Stimulated activated naive B cell treated with anti-CD40 and anti-IgM and Interleukin-4, amounts not matched to agents 10 μg/mL and 1 μg/mL and 100 μg/mL, for 72 hours (primary cell): ENCODE data around the gene ADARB1.

Source experiments
- ATAC-seq, 2 donors: fragments of 150-1000 bp; cut with Tn5 transposase; replicated peaks; 2 replicates each; pipeline ENCODE4 v1.10.0; 2021; ENCODE audit warnings: moderate library complexity in 1 of 2
- DNase-seq: peaks from one replicate; pipeline ENCODE4 v3.0.0; 2021
- H3K27ac Mint-ChIP-seq: one replicate; pipeline ENCODE4 v1.8.0; 2022; ENCODE audit warnings: mild to moderate bottlenecking, mixed read lengths
- H3K27me3 Mint-ChIP-seq, 2 donors: one replicate each; pipeline ENCODE4 v1.8.0; 2022; ENCODE audit warnings: mixed read lengths in 2 of 2
- H3K36me3 Mint-ChIP-seq, 2 donors: one replicate each; pipeline ENCODE4 v1.8.0; 2022; ENCODE audit warnings: mixed read lengths in 2 of 2, mild to moderate bottlenecking in 1 of 2
- H3K4me1 Mint-ChIP-seq, 2 donors: one replicate each; pipeline ENCODE4 v1.8.0; 2022; ENCODE audit warnings: mixed read lengths in 2 of 2, mild to moderate bottlenecking in 1 of 2
- H3K4me3 Mint-ChIP-seq, 2 donors: one replicate each; pipeline ENCODE4 v1.8.0; 2022; ENCODE audit warnings: mild to moderate bottlenecking in 2 of 2, mixed read lengths in 2 of 2, moderate library complexity in 1 of 2
- H3K9me3 Mint-ChIP-seq, 2 donors: one replicate each; pipeline ENCODE4 v1.8.0; 2022; ENCODE audit warnings: mixed read lengths in 2 of 2, mild to moderate bottlenecking in 1 of 2

Gene ADARB1

DNA sequence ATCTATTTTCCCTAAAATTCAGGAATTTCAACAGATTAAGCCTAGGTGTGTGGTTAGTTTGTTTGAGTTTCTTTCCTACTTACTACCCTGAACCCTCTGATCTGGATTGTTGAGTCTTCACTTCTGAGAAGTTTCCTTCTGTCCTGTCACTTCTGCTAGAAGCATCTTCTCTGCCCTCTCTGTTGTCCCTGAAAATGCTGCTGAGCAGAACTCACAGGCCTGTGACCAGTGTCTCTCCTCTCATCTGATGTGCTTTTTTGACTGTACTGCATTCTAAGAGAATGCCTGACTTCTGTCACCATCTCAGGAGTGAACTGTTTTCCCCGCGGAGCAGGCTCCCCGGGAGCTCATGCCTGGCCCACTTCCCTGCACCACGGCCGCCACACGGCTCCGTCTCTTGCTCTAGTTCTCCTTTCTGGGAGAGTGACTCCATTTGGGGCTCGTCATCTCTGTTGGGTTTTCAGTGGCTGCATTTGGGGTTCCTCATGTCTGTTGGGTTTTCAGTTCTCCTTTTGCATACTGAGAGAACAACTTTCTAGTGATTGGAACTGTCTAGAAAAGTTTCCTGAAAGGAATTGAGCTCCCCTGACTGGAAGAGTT, 135.4 kb downstream of the ADARB1 start:
- H3K4me3 Mint-ChIP-seq = peak overlapping the region; percentile 52 to 56
- H3K36me3 Mint-ChIP-seq = peaks cover 47 to 70% of the 10 kb centered on the region in 2 donors
- no peaks in the 10 kb centered on the region for H3K27me3 Mint-ChIP-seq
- peaks cover 24 to 42% of the 10 kb centered on the region in 2 donors for H3K4me1 Mint-ChIP-seq
- H3K27ac Mint-ChIP-seq = peak overlapping the region; percentile 62
- no peaks in the 10 kb centered on the region for H3K9me3 Mint-ChIP-seq
- ATAC-seq (peak; percentile 92 to 96), DNase-seq (peak; percentile 28)

DNA sequence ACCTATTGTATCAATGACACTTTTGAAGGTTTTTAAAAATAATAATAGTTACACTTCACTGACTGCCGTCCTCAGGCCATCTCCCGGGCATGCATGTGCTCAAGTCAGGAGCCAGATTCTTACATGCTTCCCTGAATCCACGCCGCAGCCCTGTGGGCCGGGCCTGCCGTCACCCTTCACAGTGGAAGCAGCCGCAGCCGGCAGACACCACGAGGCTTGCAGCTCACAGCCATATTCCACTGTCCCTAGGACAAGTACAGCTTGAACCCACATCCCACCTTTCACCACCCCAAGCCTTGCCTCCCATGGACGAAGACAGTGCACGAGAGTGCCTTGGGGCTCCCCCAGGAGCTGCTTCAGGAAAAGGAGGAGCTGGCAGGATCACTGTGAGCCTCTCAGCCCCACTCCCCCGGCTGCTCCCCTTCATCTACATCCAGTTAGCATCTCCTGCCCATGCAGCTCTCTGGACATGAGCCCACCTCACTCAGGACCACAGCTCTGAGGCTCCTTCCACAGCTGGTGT, 136.1 kb downstream of the ADARB1 start:
- peaks cover 24 to 42% of the 10 kb centered on the region in 2 donors for H3K4me1 Mint-ChIP-seq
- H3K4me3 Mint-ChIP-seq = no peak overlapping the region
- no peaks in the 10 kb centered on the region for H3K27me3 Mint-ChIP-seq
- DNase-seq (no peak), ATAC-seq (no peak)
- no peak overlapping the region for H3K27ac Mint-ChIP-seq
- no peaks in the 10 kb centered on the region for H3K9me3 Mint-ChIP-seq
- H3K36me3 Mint-ChIP-seq = peaks cover 48 to 70% of the 10 kb centered on the region in 2 donors

DNA sequence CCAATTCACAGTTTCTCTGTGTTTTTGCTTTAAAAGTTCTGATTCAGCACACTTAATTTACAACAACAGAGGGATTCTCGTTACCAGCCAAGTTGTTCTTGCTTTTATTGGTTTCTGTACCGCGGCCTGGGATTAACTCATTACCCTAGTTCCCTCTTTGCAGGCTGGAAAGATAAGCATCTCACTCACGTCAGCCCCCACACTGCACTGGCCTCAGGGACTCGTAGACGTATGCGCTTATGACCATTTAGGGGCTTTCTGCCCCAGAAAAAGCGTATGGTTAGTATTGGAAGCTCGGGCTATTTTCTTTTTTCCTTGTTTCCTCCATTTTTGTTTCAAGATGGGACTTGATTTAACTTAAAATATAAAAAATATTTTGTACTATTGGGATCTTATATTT, 137.3 kb downstream of the ADARB1 start:
- no peak for DNase-seq
- peaks cover 0 to 1% of the 10 kb centered on the region in 2 donors for H3K9me3 Mint-ChIP-seq
- no peak overlapping the region for H3K4me3 Mint-ChIP-seq
- no peak for ATAC-seq
- H3K27ac Mint-ChIP-seq = no peak overlapping the region
- no peaks in the 10 kb centered on the region for H3K27me3 Mint-ChIP-seq
- H3K36me3 Mint-ChIP-seq = peaks cover 52 to 76% of the 10 kb centered on the region in 2 donors
- peaks cover 24 to 42% of the 10 kb centered on the region in 2 donors for H3K4me1 Mint-ChIP-seq

DNA sequence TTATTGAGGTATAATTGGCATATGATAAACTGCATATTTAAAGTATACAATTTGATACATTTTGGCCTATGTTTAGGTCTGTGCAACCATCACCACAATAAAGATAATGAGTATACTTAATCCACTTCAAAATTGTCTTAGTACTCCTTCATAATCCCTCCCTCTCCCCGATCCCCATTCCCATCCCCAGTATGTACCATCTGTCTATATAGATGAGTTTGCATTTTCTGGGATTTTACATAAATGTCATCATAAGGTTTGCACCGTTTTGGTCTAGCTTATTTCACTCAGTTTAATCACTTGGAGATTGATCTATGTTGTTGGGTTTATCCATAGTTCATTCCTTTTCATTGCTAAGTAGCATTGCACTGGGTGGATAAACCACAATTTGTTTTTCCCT, 139.0 kb downstream of the ADARB1 start:
- Mint-ChIP-seq H3K27ac (no peak overlapping the region), H3K4me1 (peaks cover 13 to 24% of the 10 kb centered on the region in 2 donors), H3K27me3 (no peaks in the 10 kb centered on the region), H3K9me3 (peaks cover 4 to 8% of the 10 kb centered on the region in 2 donors), H3K36me3 (peaks cover 56 to 76% of the 10 kb centered on the region in 2 donors), H3K4me3 (no peak overlapping the region)
- no peak for DNase-seq
- no peak for ATAC-seq

DNA sequence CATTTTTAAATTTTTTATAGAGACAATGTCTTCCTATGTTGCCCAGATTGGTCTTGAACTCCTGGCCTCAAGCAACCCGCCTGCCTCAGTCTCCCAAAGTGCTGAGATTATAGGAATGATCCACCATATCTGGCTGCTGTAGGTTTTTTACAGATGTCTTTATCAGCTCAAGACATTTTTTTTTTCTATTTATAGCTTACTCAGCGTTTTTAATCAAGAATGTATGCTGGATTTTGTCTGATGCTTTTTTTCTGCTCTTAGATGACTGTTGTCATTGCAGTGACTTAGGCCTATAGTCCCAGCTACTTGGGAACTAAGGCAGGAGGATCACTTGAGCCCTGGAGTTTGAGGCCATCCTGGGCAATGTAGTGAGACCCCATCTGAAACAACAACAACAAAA, 140.8 kb downstream of the ADARB1 start:
- Mint-ChIP-seq H3K27me3 (no peaks in the 10 kb centered on the region), H3K4me3 (no peak overlapping the region), H3K9me3 (peaks cover 4 to 8% of the 10 kb centered on the region in 2 donors), H3K36me3 (peaks cover 49 to 68% of the 10 kb centered on the region in 2 donors), H3K4me1 (peaks cover 0 to 6% of the 10 kb centered on the region in 2 donors), H3K27ac (no peak overlapping the region)
- ATAC-seq (no peak), DNase-seq (no peak)

DNA sequence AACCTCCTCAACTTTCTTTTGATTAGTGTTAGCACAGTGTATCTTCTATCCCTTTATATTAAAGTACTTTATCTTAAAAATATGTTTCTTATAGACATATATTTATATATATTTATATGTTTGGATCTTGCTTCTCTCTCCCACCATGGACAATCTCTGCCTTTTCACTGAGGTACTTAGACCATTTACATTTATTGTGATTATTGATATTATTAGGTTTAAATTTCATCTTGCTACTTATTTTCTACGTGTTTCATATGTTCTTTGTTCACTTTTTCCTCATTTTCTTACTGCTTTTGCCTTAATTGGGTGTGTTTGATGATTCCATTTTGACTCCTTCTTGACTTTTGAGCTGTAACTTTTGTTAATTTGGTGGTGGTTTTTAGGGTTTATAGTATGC, 142.6 kb downstream of the ADARB1 start:
- H3K27me3 Mint-ChIP-seq = no peaks in the 10 kb centered on the region

DNA sequence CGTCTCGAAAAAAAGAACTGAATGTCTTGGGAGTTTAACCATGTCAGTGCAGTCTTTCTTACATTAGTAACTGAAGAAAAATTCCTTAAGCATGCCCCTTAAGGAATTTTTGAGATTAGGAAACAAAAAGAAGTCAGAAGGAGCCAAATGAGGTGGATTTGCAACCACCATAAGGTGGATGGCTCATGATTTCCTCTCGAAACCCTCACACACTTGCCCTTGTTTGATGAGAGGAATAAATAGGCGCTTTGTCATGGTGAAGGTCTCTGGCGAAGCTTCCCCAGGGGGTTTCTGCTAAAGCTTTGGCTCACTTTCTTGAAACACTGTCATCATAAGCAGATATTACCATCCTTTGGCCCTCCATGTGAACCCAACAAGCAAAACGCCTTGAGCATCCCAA, 145.1 kb downstream of the ADARB1 start:
- H3K27me3 Mint-ChIP-seq = no peaks in the 10 kb centered on the region
- H3K4me3 Mint-ChIP-seq = no peak overlapping the region
- ATAC-seq = no peak
- peaks cover 0 to 2% of the 10 kb centered on the region in 2 donors for H3K4me1 Mint-ChIP-seq
- H3K36me3 Mint-ChIP-seq = peaks cover 47 to 70% of the 10 kb centered on the region in 2 donors
- no peak overlapping the region for H3K27ac Mint-ChIP-seq
- H3K9me3 Mint-ChIP-seq = peaks cover 4 to 8% of the 10 kb centered on the region in 2 donors
- no peak for DNase-seq

More for the DNA sequence above, 142.6 kb downstream of the ADARB1 start:
- ATAC-seq (no peak), DNase-seq (no peak)
- Mint-ChIP-seq H3K4me3 (no peak overlapping the region), H3K27ac (no peak overlapping the region), H3K36me3 (peaks cover 47 to 75% of the 10 kb centered on the region in 2 donors), H3K9me3 (peaks cover 4 to 8% of the 10 kb centered on the region in 2 donors), H3K4me1 (no peaks in the 10 kb centered on the region)

DNA sequence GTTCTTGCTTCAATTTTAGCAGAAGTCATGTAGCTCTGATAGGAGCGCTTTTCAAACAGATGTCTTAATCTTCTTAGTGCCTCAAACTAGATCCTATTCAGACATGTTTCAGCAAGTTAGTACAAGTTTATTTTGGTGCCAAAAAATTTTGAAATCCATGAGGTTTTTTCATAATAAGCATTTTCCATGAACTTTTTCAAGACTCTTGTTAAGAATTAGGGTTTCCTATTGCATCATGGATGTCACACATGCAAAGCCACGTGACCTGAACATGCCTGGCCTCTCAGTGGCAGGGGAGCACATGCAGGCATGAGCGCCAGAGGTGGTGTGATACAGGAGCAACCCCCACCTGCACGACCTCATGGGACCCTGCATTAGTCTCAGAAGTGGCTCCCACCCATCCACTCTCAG, 145.7 kb downstream of the ADARB1 start:
- no peak for ATAC-seq
- Mint-ChIP-seq H3K4me1 (peaks cover 0 to 2% of the 10 kb centered on the region in 2 donors), H3K27ac (no peak overlapping the region), H3K4me3 (no peak overlapping the region), H3K9me3 (peaks cover 4 to 8% of the 10 kb centered on the region in 2 donors), H3K27me3 (no peaks in the 10 kb centered on the region), H3K36me3 (peaks cover 42 to 64% of the 10 kb centered on the region in 2 donors)
- DNase-seq = no peak

DNA sequence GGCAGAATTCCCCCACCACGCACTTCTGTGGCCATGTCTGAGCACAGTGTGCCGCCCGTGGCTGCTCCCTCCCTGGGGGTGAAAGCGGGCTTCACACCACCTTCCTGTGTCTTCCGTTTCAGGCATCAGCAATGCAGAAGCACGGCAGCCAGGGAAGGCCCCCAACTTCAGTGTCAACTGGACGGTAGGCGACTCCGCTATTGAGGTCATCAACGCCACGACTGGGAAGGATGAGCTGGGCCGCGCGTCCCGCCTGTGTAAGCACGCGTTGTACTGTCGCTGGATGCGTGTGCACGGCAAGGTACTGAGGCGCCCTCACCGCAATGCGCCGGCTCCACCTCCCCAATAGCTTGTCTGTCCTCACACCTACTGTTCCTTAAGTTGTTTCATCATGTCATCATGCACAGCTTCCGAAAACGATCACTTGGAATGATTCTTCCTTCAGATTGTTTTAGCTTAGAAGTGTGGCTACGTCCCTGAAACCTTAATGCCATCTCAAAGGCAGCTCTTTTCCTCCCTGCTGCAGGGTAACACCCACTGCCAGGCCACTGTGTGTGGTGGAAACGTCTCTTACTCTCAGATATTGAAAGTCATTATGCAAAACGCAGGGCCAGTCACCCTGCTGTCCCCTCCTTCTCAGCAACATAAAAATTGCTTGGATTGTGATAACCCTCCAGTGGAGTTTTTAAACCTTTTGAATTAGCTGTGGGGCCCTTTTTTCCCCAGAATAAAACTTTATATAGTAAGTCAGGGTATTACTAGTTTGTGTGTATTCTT, 146.5 kb downstream of the ADARB1 start:
- Mint-ChIP-seq H3K9me3 (peaks cover 4 to 8% of the 10 kb centered on the region in 2 donors), H3K27ac (no peak overlapping the region), H3K4me1 (peaks cover 0 to 4% of the 10 kb centered on the region in 2 donors), H3K27me3 (no peaks in the 10 kb centered on the region), H3K36me3 (peaks cover 44 to 67% of the 10 kb centered on the region in 2 donors), H3K4me3 (no peak overlapping the region)
- DNase-seq (no peak), ATAC-seq (no peak)

DNA sequence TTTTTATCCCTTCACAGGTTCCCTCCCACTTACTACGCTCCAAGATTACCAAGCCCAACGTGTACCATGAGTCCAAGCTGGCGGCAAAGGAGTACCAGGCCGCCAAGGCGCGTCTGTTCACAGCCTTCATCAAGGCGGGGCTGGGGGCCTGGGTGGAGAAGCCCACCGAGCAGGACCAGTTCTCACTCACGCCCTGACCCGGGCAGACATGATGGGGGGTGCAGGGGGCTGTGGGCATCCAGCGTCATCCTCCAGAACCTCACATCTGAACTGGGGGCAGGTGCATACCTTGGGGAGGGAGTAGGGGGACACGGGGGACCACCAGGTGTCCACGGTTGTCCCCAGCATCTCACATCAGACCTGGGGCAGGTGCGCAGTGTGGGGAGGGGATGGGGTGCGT, 147.6 kb downstream of the ADARB1 start:
- H3K4me3 Mint-ChIP-seq = no peak overlapping the region
- H3K9me3 Mint-ChIP-seq = peaks cover 4% of the 10 kb centered on the region in 2 donors
- no peak for ATAC-seq
- no peak overlapping the region for H3K27ac Mint-ChIP-seq
- no peaks in the 10 kb centered on the region for H3K27me3 Mint-ChIP-seq
- peaks cover 39 to 59% of the 10 kb centered on the region in 2 donors for H3K36me3 Mint-ChIP-seq
- H3K4me1 Mint-ChIP-seq = peaks cover 7 to 11% of the 10 kb centered on the region in 2 donors
- DNase-seq = no peak

DNA sequence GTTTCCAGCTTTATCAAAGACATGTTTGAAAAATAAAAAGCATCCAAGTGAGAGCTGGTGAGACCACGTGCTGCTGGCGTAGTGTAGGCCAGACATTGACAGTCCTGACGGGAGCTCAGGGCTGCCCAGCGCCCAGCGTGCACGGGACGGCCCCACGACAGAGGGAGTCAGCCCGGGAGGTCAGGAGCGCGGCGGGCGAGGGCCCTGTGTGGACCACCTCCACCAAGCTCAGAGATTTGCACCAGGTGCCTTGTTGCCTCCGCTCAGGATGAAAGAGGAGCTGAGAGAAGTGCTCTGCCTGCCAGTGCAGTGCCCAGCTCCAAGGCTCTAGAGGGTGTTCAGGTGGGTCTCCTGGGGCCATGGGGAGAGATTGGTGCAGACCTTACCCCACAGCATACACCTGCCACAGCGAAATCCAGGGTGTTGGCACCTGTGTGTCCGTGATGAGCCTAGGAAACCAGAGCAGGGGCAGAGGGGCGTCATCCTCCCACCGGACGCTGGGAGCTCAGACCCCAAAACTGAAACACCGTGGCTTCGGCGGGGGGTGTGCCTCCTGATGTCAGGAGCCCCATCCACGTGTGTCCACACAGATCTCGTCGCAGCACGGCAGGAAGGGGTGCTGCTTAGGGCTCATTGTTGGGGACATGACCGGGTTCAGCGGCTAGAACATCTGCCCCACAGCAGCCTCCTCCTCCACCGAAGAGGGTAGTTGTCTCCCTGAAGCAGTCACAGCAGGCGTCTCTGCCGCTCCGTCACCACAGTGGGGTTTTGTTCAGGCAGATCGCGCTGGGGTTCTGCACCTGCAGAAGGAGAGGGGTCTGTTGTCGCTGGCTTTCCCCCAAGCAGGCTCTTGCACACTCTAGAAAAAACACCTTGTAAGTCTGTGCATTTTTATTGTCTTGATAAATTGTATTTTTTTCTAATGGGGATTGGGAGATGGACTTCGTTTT, 149.1 kb downstream of the ADARB1 start:
- DNase-seq (no peak), ATAC-seq (no peak)
- H3K4me3 Mint-ChIP-seq = no peak overlapping the region
- H3K4me1 Mint-ChIP-seq = peaks cover 17 to 18% of the 10 kb centered on the region in 2 donors
- no peaks in the 10 kb centered on the region for H3K9me3 Mint-ChIP-seq
- H3K27ac Mint-ChIP-seq = peak overlapping the region; percentile 86
- no peaks in the 10 kb centered on the region for H3K27me3 Mint-ChIP-seq
- H3K36me3 Mint-ChIP-seq = peaks cover 27 to 47% of the 10 kb centered on the region in 2 donors

DNA sequence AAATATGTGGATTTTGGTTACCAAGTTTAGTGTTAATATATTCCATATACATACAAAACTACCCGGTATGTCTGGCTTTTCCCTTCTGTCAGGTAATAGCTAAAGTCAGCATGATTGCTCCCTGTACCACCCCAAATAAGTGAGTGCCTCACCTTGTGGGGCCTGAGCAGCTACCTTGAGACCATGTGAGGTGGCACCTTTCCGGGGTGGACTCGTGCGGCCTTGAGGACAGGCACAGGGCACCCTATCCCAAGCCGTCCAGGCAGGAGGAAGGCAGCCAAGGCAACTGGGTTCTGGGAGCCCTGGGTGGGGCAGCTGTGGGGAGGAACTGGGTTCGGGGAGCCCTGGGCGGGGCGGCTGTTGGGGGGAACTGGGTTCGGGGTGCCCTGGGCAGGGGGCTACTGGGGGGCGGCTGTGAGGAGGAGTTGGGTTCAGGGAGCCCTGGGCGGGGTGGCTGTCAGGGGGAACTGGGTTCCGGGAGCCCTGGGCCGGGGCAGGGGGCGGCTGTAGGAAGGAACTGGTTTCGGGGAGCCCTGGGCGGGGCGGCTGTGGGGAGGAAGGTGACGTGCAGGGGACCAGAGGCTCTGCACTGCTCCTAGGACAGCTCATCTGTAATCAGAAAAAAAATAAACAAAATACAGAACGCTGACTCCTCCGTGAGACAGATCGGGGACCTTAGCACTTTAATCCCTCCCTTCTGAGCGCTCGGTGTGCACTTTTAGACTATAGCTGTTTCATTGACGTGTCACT, 150.0 kb downstream of the ADARB1 start:
- Mint-ChIP-seq H3K27ac (peak overlapping the region; percentile 86), H3K36me3 (peaks cover 27 to 44% of the 10 kb centered on the region in 2 donors), H3K9me3 (no peaks in the 10 kb centered on the region), H3K27me3 (no peaks in the 10 kb centered on the region), H3K4me3 (peak overlapping the region in 1 of 2 donors; percentile 21), H3K4me1 (peaks cover 17 to 23% of the 10 kb centered on the region in 2 donors)
- DNase-seq (no peak), ATAC-seq (no peak)

DNA sequence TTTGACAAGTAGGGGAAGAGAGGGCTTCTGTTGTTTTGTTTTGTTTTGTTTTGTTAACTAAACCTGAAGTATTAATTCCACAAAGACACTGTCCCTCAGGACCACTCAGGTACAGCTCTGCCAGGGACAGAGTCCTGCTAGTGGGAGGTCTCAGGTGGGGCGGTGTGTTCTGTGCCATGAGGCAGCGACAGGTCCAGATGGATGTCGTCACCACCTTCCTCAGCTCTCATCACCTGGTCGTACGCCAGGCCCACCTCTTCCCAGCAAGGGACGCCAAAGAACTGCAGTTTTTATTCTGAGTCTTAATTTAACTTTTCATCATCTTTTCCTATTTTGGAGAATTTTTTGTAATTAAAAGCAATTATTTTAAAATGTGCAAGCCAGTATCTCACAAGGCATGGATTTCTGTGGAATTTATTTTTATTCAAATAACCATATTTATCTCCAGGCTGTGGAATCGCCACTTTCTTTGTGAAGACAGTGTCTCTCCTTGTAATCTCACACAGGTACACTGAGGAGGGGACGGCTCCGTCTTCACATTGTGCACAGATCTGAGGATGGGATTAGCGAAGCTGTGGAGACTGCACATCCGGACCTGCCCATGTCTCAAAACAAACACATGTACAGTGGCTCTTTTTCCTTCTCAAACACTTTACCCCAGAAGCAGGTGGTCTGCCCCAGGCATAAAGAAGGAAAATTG, 150.8 kb downstream of the ADARB1 start:
- DNase-seq (no peak), ATAC-seq (no peak)
- H3K36me3 Mint-ChIP-seq = peaks cover 22 to 40% of the 10 kb centered on the region in 2 donors
- no peaks in the 10 kb centered on the region for H3K9me3 Mint-ChIP-seq
- H3K4me1 Mint-ChIP-seq = peaks cover 17 to 23% of the 10 kb centered on the region in 2 donors
- H3K27ac Mint-ChIP-seq = no peak overlapping the region
- H3K27me3 Mint-ChIP-seq = no peaks in the 10 kb centered on the region
- H3K4me3 Mint-ChIP-seq = no peak overlapping the region
